Heart right ventricle (tissue), 16 donors: ENCODE measurements around the gene KPNA2. TPM values are rescaled to one million over a fixed set of nuclear protein-coding genes. Genes with fewer than 3 reads are reported as not detected.
A peak's percentile ranks its signal among the peaks of the same experiment; 100 is the strongest.
"Not testable (repeated sequence)": the region's sequence is repeated elsewhere in the genome, so short reads cannot be mapped to it uniquely, and the experiment has no call there.

ENCODE experiments used
- ATAC-seq, 8 donors: fragments of 200-7000 bp; cut with Tn5 transposase; one replicate each; pipeline ENCODE4 v1.9.1; 2020; ENCODE audit warnings: mild to moderate bottlenecking in 8 of 8, moderate library complexity in 8 of 8, moderate number of reproducible peaks in 1 of 8
- DNase-seq, 2 donors: peaks; one replicate each; pipeline ENCODE4 v3.0.0-alpha.2; 2020
- H3K27ac ChIP-seq, 10 donors: fragments of 200-600 bp; sonication (generic) in 2 of 10; one replicate each; pipeline versions ENCODE4 v1.5.0 to v1.8.0; 2020 to 2022; ENCODE audit warnings: mild to moderate bottlenecking in 3 of 10
- H3K27me3 ChIP-seq, 7 donors: fragments of 200-600 bp; one replicate each; pipeline ENCODE4 v1.8.0; 2021 to 2022; ENCODE audit warnings: mild to moderate bottlenecking in 2 of 7
- H3K36me3 ChIP-seq, 9 donors: fragments of 200-600 bp; sonication (generic) in 1 of 9; one replicate each; pipeline versions ENCODE4 v1.5.0 to v1.8.0; 2020 to 2022; ENCODE audit warnings: mild to moderate bottlenecking in 2 of 9
- H3K4me1 ChIP-seq, 9 donors: fragments of 200-600 bp; sonication (generic) in 1 of 9; one replicate each; pipeline versions ENCODE4 v1.5.0 to v1.8.0; 2020 to 2022; ENCODE audit warnings: mild to moderate bottlenecking in 4 of 9
- H3K4me3 ChIP-seq, 10 donors: fragments of 200-600 bp; sonication (generic) in 2 of 10; one replicate each; pipeline versions ENCODE4 v1.5.0 to v1.8.0; 2020 to 2022; ENCODE audit warnings: mild to moderate bottlenecking in 7 of 10, moderate library complexity in 2 of 10
- H3K9me3 ChIP-seq, 11 donors: fragments of 200-600 bp in 10 of 11; sonication (generic) in 2 of 11; one replicate each; pipeline versions ENCODE4 v1.5.0 to v1.8.0; 2013 to 2022; ENCODE audit warnings: mild to moderate bottlenecking in 2 of 11, control low read depth in 1 of 11, moderate library complexity in 1 of 11
- CTCF ChIP-seq, 9 donors: fragments of 200-600 bp; sonication (generic) in 2 of 9; IDR thresholded peaks; one replicate each; pipeline versions ENCODE4 v1.5.0 to v1.8.0; 2021 to 2022; ENCODE audit warnings: antibody characterized with exemption in 9 of 9, mild to moderate bottlenecking in 5 of 9, moderate library complexity in 1 of 9
- WGBS, 2 donors: extraction: QIAGEN DNeasy Blood & Tissue Kit; methylation state at CpG; one replicate each; pipeline ENCODE4 v1.1.7; 2013; ENCODE audit warnings: inconsistent platforms in 1 of 2; 5-methylcytosine and 5-hydroxymethylcytosine counted together
- intact Hi-C, 10 donors: fragments of 100-400 bp; cut with DNase I; formaldehyde crosslinking; loops; one replicate each; pipeline versions ENCODE4 v1.11.1 to v1.14.2; 2022
- polyA plus RNA-seq, 2 donors: library from polyadenylated mRNA; stranded (reverse); fragments of 200-250 nt; gene quantifications; one replicate each; pipeline ENCODE4 v1.2.3, GENCODE V29; 2013
- total RNA-seq, 10 donors: library from RNA; stranded (reverse); fragmentation: NEBNext Ultra II Directional in 3 of 10; extraction: Animal tissue kit (Norgen Biotek cat#: 25700) in 3 of 10; gene quantifications; one replicate each; pipeline versions ENCODE4 v1.2.1 to v1.2.4, GENCODE V29; 2021 to 2023
- donor health status: Arrhythmogenic right ventricular cardiomyopathy.
- donor health status: ischemic (EF 13 %, LVEDD 7.1; RV severe dilation, severe dysfunction).
- donor health status: healthy with polysubstance abuse.
- donor health status: DM: no; HTN: yes; CAD: no.
- donor health status: DM: no; HTN: no; CAD: no.
- donor health status: ischemic (EF 25% LVEDD 6.9; RV normal size, moderate dysfunction).
- donor health status: ischemic (EF 25% LVEDD 5.7; RV mildly dilated, moderate dysfunction).
- donor health status: healthy.
- donor health status: DM: yes; HTN: yes; CAD: no.
- donor health status: Ischemic cardiomyopathy.
- donor health status: ischemic (EF 35%, LVEDD 5.7; RV mildly dilated, moderate dysfunction).
- donor health status: nonischemic (EF 11% LVEDD 7.7; RV severe dilation, severe dysfunction).
- donor health status: DM: yes; HTN: yes; CAD: no.
- donor health status: PGD.
- donor health status: ischemic (EF 29% LVEDD 5.4; RV normal size, mild dysfunction).
- donor health status: nonischemic (EF 23%, LVEDD 6.1; RV moderate dilation, normal function).

Gene KPNA2
- total and polyA plus RNA-seq, 12 donors, result 6.1 to 33.3 (median 18.8) TPM

GRCh38 chr17:68074279-68074678 lies 38.7 kb downstream of the KPNA2 start:
- WGBS, 2 donors, result 83 to 85% methylated on average over 4 of the region's 4 CpGs
- ATAC-seq (no peak), DNase-seq (no peak)
- peaks cover 0 to 12% (median 7%) of the 10 kb centered on the region in 9 donors for H3K4me1 ChIP-seq
- TF ChIP-seq CTCF (IDR thresholded peaks at IDR 0.05), result no peak
- H3K27me3 ChIP-seq, result no peaks in the 10 kb centered on the region
- H3K9me3 ChIP-seq, result peaks cover 0 to 4% (median 0%) of the 10 kb centered on the region in 11 donors
- H3K36me3 ChIP-seq, result no peaks in the 10 kb centered on the region
- H3K4me3 ChIP-seq, result no peak overlapping the region
- H3K27ac ChIP-seq, result no peak overlapping the region
- intact Hi-C loops, result no loop called here

GRCh38 chr17:68075953-68076607 lies 40.5 kb downstream of the KPNA2 start:
- H3K27ac ChIP-seq, H3K4me3 ChIP-seq, H3K27me3 ChIP-seq, H3K9me3 ChIP-seq, ATAC-seq, intact Hi-C loops, DNase-seq, H3K4me1 ChIP-seq, H3K36me3 ChIP-seq: not testable (repeated sequence)
- WGBS, 2 donors, result 87 to 93% methylated on average over 1 of the region's 1 CpG

- intact Hi-C loops, ATAC-seq, H3K27me3 ChIP-seq, H3K9me3 ChIP-seq, H3K4me3 ChIP-seq, H3K36me3 ChIP-seq, H3K4me1 ChIP-seq, DNase-seq: not testable (repeated sequence)
- WGBS, 2 donors, result 55 to 68% methylated on average over 5 of the region's 5 CpGs
- H3K27ac ChIP-seq, result peak overlapping the region in 1 of 10 donors; percentile 2
Observed at GRCh38 chr17:68077498-68077897, 42.0 kb downstream of the KPNA2 start.

DNA sequence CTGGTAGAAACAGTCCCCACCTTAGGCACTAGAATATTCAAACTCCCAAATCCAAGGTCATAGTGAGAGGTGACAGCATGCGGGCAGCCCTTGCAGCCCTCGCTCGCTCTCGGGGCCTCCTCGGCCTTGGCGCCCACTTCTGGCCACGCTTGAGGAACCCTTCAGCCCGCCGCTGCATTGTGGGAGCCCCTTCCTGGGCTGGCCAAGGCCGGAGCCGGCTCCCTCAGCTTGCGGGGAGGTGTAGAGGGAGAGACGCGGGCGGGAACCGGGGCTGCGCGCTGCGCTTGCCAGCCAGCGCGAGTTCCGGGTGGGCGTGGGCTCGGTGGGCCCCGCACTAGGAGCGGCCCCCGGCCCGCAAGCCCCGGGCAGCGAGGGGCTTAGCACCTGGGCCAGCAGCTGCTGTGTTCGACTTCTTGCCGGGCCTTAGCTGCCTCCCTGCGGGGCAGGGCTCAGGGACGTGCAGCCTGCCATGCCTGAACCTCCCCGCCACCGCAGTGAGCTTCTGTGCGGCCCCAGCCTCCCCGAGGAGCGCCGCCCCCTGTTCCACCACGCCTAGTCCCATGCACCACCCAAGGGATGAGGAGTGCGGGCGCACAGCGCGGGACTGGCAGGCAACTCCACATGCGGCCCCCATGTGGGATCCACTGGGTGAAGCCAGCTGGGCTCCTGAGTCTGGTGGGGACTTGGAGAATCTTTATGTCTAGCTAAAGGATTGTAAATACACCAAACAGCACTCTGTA lies 45.0 kb downstream of the KPNA2 start:
- 98 to 99% methylated on average over 46 of the region's 46 CpGs for WGBS, 2 donors
- no peak for TF ChIP-seq CTCF (IDR thresholded peaks at IDR 0.05)

DNA sequence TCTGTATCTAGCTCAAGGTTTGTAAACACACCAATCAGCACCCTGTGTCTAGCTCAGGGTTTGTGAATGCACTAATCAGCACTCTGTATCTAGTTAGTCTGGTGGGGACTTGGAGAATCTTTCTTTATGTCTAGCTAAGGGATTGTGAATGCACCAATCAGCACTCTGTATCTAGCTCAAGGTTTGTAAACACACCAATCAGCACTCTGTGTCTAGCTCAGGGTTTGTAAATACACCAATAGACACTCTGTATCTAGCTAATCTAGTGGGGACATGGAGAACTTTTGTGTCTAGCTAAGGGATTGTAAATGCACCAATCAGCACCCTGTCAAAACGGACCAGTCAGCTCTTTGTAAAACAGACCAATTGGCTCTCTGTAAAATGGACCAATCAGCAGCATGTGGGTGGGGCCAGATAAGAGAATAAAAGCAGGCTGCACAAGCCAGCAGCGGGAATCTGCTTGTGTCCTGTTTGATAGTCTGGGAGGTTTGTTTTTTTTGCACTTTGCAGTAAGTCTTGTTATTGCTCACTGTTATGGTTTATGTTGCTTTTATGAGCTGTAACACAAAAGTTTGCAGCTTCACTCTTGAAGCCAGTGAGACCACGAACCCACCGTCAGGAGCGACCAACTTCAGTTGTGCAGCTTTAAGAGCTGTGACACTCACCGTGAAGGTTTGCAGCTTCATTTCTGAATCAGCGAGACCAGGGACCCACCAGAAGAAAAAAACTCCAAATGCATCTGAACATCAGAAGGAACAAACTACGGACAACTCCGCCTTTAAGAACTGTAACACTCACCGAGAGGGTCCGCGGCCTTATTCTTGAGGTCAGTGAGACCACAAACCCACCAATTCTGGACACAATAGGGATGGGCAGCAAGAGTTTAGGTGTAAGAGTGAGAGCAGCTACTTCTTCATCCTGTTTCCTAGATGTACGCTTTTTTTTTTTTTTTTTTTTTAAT lies 46.0 kb downstream of the KPNA2 start:
- H3K27ac ChIP-seq, H3K9me3 ChIP-seq, DNase-seq, H3K4me3 ChIP-seq, intact Hi-C loops, H3K36me3 ChIP-seq, H3K27me3 ChIP-seq, ATAC-seq: not testable (repeated sequence)
- WGBS, 2 donors, result 93 to 94% methylated on average over 13 of the region's 13 CpGs
- peaks cover 0 to 14% (median 3%) of the 10 kb centered on the region in 9 donors for H3K4me1 ChIP-seq

More for the DNA sequence above, 45.0 kb downstream of the KPNA2 start:
- no peaks in the 10 kb centered on the region for H3K27me3 ChIP-seq
- no peaks in the 10 kb centered on the region for H3K36me3 ChIP-seq
- no peak overlapping the region for H3K27ac ChIP-seq
- ATAC-seq (no peak), DNase-seq (no peak)
- no peaks in the 10 kb centered on the region for H3K9me3 ChIP-seq
- intact Hi-C loops, result no loop called here
- peaks cover 0 to 4% (median 0%) of the 10 kb centered on the region in 9 donors for H3K4me1 ChIP-seq
- no peak overlapping the region for H3K4me3 ChIP-seq
